T-helper 1 cell treated with Interleukin-12 subunit alpha and Interleukin-12 subunit beta and Interleukin-4 antibody, amounts not matched to agents 30 ng/mL and 1 ng/mL, for 36 hours (primary cell): ENCODE measurements around the gene NRG2. TPM values are rescaled to one million over a fixed set of nuclear protein-coding genes. Genes with fewer than 3 reads are reported as not detected.

Experiments used
- intact Hi-C: fragments of 100-400 bp; cut with micrococcal nuclease; formaldehyde crosslinking; loops from one replicate; pipeline ENCODE4 v1.15.1; 2024
- total RNA-seq: library from RNA; stranded (reverse); gene quantifications from 2 replicates; pipeline ENCODE4 v1.2.3, GENCODE V29; 2022

NRG2 gene
- total RNA-seq, 1 donor from 2014 or later: 0.27 TPM

GRCh38 chr5:139951296-139951924 is 91.7 kb downstream of the NRG2 start:
- intact Hi-C loops: no loop called here

DNA sequence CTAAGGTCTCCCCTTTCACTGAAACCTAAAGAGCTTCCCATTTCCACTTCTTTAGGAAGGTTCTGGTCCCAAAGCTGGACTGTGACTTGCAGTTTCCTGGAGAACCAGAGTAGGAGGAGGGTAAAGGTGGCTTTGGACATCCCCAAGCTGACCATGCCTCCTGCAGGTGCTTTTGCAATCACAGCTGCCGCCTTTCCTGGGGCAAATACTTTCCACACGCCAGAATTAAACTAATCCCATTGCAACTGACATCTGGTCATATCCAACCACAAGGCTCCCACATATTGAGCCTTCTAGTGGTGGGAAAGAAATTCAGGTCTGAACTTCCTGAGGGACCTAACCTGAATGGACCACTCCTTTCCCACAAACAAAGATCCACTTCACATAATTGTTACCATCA is 92.7 kb downstream of the NRG2 start:
- intact Hi-C loops: no loop called here

DNA sequence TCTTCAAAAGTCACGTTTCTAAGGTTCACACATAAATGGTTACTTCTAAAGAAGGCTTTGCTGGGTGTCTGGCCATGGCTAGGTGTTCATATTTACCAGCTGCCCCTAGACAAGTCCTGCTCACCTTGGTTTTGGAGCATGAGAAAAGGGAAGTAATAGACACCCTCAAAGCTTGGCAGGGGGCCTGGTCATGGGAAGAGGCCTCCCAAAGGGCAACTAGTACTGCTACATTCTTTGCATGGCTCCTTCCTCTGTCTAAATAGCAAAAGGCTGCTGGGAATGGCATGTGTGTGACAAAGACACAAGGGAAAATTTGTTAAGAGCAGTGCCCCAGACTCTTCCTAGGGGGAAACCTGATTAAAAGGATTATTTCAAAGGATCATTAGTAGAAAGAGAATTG is 93.4 kb downstream of the NRG2 start:
- intact Hi-C loops: no loop called here

GRCh38 chr5:139947727-139948126 is 95.4 kb downstream of the NRG2 start:
- intact Hi-C loops: no loop called here

DNA sequence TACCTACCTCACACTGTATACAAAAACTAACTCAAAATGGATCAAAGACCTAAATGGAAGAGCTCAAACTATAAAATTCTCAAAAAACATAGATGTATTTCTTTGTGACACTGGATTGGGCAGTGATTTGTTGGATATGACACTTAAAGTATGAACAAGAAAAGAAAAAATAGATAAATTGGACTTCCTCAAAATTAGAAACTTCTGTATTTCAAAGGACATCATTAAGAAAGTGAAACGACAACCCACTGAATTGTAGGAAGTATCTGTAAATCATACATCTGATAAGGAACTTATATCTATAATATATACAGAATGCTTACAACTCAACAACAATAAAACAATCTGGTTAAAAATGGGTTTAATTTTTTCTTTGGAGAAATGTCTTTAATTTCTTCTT is 96.7 kb downstream of the NRG2 start:
- intact Hi-C loops: no loop called here

DNA sequence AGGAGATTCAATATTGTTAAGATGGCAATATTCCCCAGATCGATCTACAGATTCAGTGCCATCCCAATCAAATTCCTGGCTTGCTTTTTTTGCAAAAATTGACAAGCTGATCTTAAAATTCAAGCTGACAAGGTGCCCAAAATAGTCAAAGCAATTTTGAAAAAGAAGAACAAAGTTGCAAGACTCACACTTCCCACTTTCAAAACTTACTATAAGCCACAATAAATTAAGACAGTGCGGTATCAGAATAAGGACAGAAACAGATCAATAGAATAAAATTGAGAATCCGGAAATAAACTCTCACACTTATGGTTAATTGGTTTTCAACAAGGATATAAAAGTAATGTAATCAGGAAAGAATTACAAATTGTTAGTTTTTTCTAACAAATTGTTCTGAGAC is 97.1 kb downstream of the NRG2 start:
- intact Hi-C loops: no loop called here

DNA sequence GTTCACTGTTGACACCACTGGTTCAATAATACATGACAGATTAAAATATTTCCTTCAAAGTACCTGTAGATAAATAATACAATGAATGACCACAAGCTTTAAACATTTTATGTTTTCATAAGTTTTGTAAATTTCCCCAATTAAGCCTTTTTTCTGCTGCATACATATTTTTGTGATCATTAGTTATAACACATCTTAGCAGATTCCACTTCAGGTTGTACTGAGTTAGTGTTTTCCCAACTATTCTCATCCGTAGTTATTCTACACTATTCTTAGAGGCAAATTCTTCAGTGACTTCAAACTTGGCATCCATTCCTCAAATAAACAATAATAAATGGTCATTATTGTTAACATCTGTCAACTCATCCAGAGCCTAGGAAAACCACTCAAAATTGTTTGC is 100.9 kb downstream of the NRG2 start:
- intact Hi-C loops: no loop called here

- intact Hi-C loops: no loop called here
Measured at GRCh38 chr5:139930406-139930805, 112.7 kb downstream of the NRG2 start.

GRCh38 chr5:139926797-139927503 is 116.1 kb downstream of the NRG2 start:
- intact Hi-C loops: no loop called here

GRCh38 chr5:139925650-139926640 is 117.2 kb downstream of the NRG2 start:
- intact Hi-C loops: no loop called here

GRCh38 chr5:139925216-139925562 is 117.9 kb downstream of the NRG2 start:
- intact Hi-C loops: no loop called here

DNA sequence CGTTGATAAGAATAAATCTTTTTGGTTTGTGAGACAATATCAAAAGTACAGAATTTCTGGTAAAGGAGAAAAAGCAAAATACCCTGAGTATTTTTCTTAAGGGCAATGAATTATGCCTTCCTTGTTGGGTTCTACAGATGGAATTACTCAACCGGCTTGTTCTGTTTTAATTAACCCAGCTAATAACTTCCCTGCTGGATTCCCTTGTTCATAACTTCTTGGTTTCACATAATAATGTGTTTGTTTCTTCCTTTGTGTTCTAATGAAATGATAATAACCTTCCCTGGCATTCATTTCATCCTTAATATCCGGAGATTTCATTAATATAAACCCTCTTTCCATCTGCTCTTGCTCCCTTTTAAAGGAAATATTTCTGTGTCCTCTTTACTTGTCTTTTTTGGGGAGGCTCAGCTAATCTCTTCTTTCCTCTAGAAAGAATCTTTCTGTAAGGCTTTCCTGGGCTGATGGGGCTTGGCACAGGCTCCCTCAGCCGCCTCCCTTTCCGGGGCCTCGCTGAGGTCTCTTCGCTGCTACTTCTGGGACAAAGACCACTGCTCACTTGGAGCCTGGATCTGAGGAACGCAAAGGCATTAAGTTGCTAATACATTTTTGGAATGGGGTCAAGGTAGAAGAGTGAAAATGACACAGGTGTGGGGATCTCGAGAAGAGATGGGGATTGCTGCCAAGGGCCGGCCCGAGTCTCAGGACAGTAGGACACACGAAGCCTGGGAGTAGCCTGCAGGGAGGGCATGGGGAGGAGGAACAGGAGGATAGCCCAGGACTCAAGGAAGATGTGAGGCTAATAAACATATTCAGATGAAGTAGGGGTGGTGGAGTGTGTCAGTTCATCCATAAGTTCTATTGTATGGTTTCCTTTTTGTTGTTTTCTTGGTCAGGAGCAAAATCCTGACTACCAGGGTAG is 118.5 kb downstream of the NRG2 start:
- intact Hi-C loops: no loop called here

- intact Hi-C loops: no loop called here
Measured at GRCh38 chr5:139919308-139919707, 123.8 kb downstream of the NRG2 start.

GRCh38 chr5:139915834-139916233 is 127.3 kb downstream of the NRG2 start:
- intact Hi-C loops: no loop called here

- intact Hi-C loops: no loop called here
Measured at GRCh38 chr5:139915266-139915665, 127.8 kb downstream of the NRG2 start.

DNA sequence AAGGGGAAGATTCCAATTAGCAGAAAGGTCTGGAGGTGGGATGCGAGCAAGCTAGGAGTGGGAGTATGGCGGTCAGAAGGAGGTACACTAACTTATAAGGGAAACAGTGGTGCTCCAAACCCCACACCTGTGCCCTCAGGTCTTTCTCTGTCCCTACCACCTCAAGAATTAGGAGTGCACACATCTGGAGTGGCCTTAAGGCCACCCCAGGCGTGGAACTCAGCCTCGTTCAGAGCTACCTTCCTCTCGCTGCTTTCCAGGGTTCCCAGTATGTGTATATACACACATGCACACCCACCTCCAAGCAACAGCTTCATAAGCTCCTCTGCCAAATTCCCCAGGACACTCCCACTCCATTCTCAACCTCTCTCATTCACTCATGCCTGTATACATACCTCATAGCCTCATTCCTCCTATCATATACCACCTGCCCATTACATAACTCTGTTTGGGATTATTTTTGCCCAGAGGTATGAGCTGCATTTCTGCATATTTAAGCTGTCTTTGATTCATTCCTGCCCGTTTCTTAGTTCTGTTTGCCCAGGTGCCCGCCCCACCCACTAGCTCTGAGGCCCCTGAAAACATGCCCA is 128.8 kb downstream of the NRG2 start:
- intact Hi-C loops: no loop called here

DNA sequence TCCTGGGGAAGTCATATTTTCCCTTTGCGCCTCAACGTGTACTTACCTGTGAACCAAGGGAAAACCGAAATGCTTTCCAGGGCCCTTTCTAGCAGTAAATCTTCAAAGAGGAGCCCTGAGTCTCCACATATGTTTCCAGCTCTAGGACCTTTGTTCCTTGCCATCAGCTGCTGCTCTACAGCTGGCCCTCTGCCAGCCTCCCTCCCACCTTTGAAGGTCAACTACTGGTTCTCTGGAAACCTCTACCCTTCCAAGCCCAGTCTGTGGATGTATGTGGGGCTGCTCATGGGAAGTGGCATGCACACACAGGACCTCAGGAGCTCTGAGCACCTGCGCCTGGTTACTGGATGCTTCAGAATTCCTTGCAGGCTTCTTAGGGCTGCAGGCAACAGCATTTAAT is 130.3 kb downstream of the NRG2 start:
- intact Hi-C loops: no loop called here

DNA sequence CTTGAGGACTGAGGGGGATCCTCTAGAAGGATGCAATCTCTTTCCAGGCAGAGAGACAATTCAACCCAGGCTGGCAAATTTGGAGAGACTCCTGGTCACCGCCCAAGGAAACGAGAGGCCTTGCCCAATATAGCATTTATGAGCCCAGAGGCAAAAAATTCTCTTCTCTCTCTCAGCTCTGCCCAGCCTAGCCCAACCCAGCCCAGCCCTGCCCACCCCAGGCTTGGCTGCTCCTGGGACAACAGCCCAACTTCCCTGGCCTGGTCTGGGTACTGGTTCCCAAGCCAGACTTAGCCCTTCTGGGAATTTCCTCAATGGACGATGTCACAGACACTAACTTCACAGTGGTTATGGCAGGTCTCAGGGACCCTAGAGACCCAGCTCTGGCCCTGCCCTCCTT is 130.9 kb downstream of the NRG2 start:
- intact Hi-C loops: no loop called here

GRCh38 chr5:139911425-139912120 is 131.5 kb downstream of the NRG2 start:
- intact Hi-C loops: no loop called here

- intact Hi-C loops: no loop called here
Measured at GRCh38 chr5:139910901-139911300, 132.2 kb downstream of the NRG2 start.
